Activated CD8-positive, alpha-beta memory T cell treated with anti-CD3 and anti-CD28 coated beads, Interleukin-2, amount 50 U/mL, for 24 hours (primary cell): ENCODE data around the gene MGMT.

ENCODE experiments used
- DNase-seq: peaks from one replicate; pipeline ENCODE4 v3.0.0-alpha.2; 2020; ENCODE audit errors: extremely low read depth

Gene MGMT

DNA sequence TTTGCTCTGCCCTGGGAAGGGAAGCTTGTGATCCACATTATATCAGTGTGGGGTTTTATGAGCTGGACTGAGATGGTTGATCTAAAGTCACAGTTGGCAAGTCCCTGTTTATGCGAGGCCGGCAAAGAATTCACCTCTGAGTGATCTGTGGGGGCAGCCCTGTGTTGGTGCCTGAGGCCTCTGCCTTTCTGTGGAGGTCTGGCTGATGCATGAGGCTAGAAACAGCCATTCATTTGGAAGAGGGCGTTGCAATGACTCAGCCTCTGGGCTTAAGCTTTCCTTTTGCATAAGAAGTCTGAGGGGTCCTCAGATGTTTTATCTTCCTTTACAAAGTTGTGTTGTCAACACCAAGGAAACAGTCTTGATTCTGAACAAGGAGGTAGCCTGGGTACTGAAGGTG is 126.9 kb downstream of the MGMT start:
- DNase-seq: no peak

DNA sequence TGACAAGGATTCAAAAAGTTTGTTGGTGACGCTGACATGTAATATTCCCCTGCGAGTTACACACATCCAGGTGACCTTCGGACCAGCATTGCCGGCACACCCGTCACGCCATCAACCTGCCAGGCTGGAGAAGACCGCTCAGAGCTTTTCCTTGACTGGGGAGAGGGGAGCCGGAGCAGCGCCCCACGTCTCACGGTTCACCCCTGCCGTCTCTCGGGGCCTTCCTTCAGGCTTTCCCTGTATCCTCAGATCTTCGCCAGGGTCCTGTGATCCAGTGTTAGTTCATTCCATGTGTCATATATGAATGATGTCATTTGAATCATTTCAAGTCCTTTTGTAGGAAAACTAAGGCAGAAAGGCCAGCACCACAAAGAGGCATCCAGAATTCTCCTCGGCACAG is 127.8 kb downstream of the MGMT start:
- DNase-seq: no peak

GRCh38 chr10:129598413-129598812 is 131.4 kb downstream of the MGMT start:
- DNase-seq: no peak

DNA sequence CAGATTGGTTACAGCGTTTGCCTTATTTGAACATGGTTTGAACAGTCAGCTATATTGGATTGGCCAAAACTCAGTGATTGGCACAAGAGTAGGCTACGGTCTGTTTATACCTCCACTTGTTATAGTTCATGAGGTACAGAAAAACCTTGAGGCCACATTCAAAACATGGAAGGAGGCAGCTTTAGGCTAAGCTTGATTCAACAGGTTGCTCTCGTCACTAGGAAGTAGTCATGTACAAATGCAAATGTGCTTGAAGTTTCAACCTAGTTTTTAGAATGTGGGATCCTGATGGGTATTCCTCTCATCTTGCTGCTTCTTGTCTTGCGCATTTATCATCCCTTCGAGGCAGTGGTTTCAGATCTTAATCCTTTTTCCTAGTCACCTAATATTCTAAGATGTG is 132.1 kb downstream of the MGMT start:
- no peak for DNase-seq

DNA sequence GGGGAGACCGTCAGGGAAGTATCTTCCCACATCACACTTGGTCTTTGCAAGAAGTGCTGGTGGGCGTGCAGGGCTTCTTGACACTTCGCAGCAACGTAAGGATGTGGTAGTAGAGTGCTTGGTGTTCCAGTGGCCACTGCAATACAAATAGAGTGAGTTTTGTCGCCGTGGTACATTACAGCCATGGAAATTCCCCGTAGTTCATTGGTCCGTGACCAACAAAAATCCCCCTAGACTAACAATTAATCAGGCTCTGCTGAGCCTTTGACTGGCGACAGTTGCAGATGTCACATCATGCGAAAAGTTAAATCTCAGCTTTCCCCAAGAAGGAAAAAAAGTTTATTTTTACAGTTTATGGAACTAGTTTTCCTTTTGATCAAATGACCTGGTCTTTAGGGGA is 134.7 kb downstream of the MGMT start:
- no peak for DNase-seq

GRCh38 chr10:129602938-129603535 is 136.0 kb downstream of the MGMT start:
- DNase-seq: no peak

GRCh38 chr10:129604333-129605032 is 137.4 kb downstream of the MGMT start:
- no peak for DNase-seq

DNA sequence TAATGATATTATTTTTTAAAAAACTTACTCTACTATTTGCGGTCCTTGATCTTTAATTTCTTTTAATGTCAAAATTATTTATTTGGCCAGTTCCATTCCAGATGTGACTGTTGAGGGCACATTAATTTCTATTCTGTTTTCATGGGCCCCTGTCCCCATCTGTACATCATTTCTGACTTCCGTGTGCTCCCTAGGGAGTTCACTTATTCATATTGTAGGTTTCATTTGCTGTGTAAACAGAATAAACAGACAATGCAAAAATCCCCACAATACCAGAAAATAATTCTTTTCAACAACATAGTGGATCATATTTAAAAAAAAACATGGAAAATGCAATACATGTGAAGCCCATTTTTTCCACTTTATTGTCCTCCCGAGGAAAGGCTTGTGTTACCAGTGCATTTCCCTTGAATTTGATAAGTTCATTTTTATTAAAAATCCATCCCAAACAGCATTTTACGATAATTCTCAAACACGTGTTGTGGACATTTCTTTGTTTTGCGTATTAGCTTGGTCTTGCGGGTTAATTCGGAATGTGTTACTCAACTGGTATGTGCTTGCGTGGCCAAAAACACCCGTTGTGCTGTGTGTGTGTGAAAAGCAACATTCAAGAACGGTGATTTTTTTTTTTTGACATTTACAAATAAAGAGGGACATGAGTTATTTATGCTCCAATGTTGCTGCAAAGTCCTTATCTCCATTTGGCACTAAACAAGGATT is 138.4 kb downstream of the MGMT start:
- no peak for DNase-seq

DNA sequence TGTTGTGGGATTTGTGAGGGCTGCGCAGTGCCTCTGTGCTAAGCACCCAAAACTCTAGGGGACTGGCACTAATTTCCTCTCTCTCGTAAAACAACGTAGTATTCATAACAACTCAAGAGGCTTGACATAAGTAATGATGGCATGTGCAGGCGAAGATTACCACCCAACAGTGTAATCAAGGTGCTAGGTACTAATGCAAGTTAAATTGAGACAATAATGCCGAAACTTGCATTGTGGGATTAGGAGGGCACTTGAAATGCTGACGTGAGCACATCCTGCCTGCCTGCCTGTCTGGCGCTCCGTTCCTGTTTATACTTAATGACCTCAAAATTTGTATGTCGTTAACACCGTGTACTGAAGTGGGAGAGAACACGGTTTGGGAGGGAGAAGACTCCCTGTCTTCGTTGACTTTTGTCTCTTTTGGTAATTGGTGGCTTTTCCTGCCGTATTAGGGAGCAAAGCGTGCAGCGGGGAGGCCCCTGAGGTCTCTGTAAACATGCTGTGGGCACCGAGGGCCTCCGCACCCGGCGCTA is 139.0 kb downstream of the MGMT start:
- no peak for DNase-seq

DNA sequence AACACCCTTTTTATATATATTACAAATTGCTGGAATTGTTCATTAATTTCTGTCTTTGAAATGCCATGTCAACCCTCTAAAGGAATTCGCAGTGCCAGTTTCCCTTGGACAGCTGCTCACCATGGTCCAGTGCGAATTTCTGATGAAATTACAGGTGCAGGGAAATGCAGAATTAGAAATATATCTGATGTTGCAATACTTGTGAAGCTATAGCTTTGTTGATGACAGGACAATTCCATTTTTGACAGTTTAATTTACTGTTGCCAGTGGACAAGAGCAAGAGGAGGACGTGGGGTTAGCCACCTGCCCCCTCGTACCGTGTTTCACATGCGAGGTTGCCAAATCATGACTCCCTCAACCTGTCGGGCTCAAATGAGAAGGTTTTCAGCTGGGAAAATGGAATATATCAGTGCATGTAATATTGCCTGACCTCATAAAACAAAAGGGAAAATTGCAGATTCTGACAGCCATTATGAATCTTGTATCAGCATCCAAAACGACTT is 140.6 kb downstream of the MGMT start:
- no peak for DNase-seq

DNA sequence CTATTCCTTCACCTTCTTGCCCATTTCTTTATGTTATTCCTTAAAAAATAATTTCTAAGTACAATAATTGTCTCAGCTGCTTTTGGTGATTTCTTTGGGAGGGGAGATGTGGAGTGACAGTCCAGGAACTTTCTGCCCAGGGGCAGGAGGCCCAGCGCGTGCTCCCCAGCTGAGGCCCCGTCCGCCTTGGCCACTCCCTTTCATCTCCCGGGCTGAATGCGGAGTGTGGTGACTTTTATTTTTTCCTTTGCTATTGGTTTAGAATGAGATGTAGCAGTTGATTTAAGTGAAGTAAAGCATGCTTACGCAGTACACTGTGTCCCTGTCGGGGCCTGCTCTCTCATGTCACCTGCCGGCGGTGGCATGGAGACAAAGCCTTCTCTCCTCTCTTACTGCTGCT is 141.6 kb downstream of the MGMT start:
- no peak for DNase-seq

DNA sequence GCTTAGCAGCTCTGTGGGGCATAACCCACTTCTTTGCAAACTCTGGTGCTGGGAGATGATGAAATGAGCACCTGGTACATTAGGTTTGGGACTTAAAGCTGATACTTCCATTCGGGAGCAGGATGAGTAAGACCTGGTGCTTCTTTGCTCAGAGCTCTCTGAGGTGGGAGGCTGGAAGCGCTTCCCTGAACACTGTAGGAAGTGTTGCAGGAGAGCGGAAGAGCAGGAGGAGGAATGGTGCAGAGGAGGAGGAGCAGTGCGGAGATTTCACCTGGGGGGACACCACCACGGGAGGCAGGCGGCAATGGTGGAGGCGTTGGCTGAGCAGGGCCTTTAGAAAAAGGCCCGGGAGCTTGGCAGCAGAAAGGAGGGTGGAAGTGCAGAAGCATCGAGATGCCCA is 142.5 kb downstream of the MGMT start:
- no peak for DNase-seq

- no peak for DNase-seq
Observed at GRCh38 chr10:129612481-129613109, 145.6 kb downstream of the MGMT start.

- DNase-seq: no peak
Observed at GRCh38 chr10:129613377-129613980, 146.4 kb downstream of the MGMT start.

GRCh38 chr10:129614341-129614740 is 147.3 kb downstream of the MGMT start:
- DNase-seq: no peak

DNA sequence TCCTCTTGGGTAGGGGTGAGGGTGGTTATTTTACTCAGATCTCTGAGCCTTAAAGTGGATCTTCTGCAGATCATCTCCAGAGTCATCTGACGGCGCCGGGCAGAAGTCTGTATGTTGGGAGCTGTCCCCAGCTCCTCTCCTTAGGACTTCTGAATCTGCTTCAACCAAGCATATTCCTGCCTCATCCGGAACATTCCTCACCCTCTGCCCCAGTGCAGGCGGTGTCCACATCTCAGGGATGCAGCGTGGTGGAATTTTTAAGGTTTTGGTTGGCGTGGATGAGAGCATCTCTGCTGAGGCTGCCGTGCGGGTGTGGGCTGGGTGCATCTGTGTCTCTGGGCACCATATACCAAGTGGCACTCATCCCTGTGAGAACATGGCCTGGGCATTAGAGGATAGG is 148.3 kb downstream of the MGMT start:
- DNase-seq: no peak

DNA sequence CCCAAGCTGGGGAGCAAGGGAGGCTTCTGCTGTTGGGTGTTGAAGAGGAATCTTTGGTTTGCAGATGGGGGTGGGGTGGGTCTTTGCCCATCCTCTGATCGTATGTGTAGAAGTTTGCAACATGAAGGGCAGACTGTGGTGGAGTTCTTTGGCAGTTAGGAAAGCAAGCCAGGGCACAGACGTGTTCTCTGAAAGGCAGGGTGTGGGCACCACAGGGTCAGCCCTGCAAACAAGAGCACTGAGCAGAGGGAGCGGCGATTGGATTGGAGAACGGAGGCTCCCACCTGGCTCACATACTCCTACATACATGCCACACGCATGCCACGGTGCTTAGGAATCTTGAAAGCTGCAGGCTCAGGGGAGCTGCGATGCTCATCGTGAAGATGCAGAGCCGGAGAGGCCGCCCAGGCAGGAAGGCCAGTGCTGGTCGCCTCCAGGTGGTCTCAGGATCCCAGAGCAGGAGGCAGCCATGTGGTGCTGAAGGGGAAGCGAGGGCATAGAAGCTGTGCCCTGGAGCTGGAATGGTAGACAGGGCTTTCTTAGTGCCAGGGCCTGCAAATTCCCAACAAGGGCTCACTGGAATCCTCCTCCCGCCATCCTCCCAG is 149.0 kb downstream of the MGMT start:
- DNase-seq: no peak

DNA sequence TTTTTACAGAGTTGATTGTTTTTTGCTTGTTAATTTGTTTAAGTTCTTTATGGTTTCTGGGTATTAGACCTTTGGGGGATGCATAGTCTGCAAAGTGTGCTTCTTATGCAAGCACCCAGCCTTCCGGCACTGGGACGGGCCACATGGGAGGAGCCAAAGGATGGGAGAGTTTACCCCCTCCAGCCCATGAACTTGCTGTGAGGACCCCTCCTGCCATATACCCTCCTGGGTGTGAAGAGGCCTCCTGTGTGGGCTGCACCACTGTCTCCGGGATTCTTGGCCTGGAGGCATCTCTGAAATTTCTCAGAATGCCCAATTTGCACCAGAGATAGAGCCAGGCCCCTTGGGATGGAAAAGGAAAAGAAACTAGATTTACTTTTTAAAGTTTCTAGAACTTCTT is 150.7 kb downstream of the MGMT start:
- DNase-seq: no peak

GRCh38 chr10:129621062-129621461 is 154.0 kb downstream of the MGMT start:
- no peak for DNase-seq

- no peak for DNase-seq
Observed at GRCh38 chr10:129621693-129622092, 154.7 kb downstream of the MGMT start.

DNA sequence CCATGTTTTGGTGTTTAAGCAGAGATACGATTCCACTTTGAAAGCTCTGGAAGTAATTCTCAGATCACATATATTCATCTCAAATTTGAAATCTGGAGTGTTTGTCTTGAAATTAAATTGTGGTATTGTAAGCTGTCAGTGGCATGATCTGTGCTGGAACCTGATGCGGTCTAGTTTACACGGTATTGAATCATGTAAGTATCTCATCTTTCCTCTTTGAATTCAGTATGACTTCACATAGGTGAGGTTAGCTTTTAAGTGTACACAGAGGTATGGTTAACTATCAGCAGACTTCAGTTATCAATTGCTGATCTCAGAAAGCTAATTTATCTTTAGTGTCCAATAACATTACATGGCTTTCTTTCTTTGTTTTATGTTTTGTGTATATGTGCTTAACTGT is 155.2 kb downstream of the MGMT start:
- DNase-seq: no peak
